Measurements from ENCODE around the gene NUP133. TPM values are rescaled to one million over a fixed set of nuclear protein-coding genes. Genes with fewer than 3 reads are reported as not detected.

NUP133 gene
- total RNA-seq, 1 donor from 2014 or later: 42.9 TPM

- no peak for TF ChIP-seq CTCF (IDR thresholded peaks at IDR 0.05; ENCODE audit: partially characterized antibody, unreplicated experiment)
- Mint-ChIP-seq H3K4me1 (ENCODE audit: low read depth, unreplicated experiment) (peaks cover 6% of the 10 kb centered on the region), H3K9me3 (ENCODE audit: unreplicated experiment) (no peaks in the 10 kb centered on the region), H3K27me3 (ENCODE audit: unreplicated experiment) (no peaks in the 10 kb centered on the region), H3K27ac (ENCODE audit: unreplicated experiment) (no peak overlapping the region), H3K36me3 (ENCODE audit: unreplicated experiment) (peaks cover 2% of the 10 kb centered on the region), H3K4me3 (ENCODE audit: unreplicated experiment) (no peak overlapping the region)
- no peak for DNase-seq
Observed at GRCh38 chr1:229538945-229539344, 30.8 kb upstream of the NUP133 start.

GRCh38 chr1:229537894-229538293, 29.8 kb upstream of the NUP133 start:
- H3K27me3 Mint-ChIP-seq (ENCODE audit: unreplicated experiment): no peaks in the 10 kb centered on the region
- H3K27ac Mint-ChIP-seq (ENCODE audit: unreplicated experiment): peak overlapping the region; percentile 26
- no peaks in the 10 kb centered on the region for H3K9me3 Mint-ChIP-seq (ENCODE audit: unreplicated experiment)
- no peak overlapping the region for H3K4me3 Mint-ChIP-seq (ENCODE audit: unreplicated experiment)
- peaks cover 6% of the 10 kb centered on the region for H3K4me1 Mint-ChIP-seq (ENCODE audit: low read depth, unreplicated experiment)
- no peak for DNase-seq
- peaks cover 6% of the 10 kb centered on the region for H3K36me3 Mint-ChIP-seq (ENCODE audit: unreplicated experiment)
- TF ChIP-seq CTCF (IDR thresholded peaks at IDR 0.05; ENCODE audit: partially characterized antibody, unreplicated experiment): no peak

GRCh38 chr1:229536982-229537381, 28.8 kb upstream of the NUP133 start:
- Mint-ChIP-seq H3K4me3 (ENCODE audit: unreplicated experiment) (no peak overlapping the region), H3K27me3 (ENCODE audit: unreplicated experiment) (no peaks in the 10 kb centered on the region), H3K36me3 (ENCODE audit: unreplicated experiment) (peaks cover 6% of the 10 kb centered on the region), H3K4me1 (ENCODE audit: low read depth, unreplicated experiment) (peaks cover 6% of the 10 kb centered on the region), H3K27ac (ENCODE audit: unreplicated experiment) (no peak overlapping the region), H3K9me3 (ENCODE audit: unreplicated experiment) (no peaks in the 10 kb centered on the region)
- DNase-seq: no peak
- no peak for TF ChIP-seq CTCF (IDR thresholded peaks at IDR 0.05; ENCODE audit: partially characterized antibody, unreplicated experiment)

GRCh38 chr1:229535230-229535629, 27.1 kb upstream of the NUP133 start:
- H3K9me3 Mint-ChIP-seq (ENCODE audit: unreplicated experiment): no peaks in the 10 kb centered on the region
- H3K27me3 Mint-ChIP-seq (ENCODE audit: unreplicated experiment): peaks cover 2% of the 10 kb centered on the region
- no peak for TF ChIP-seq CTCF (IDR thresholded peaks at IDR 0.05; ENCODE audit: partially characterized antibody, unreplicated experiment)
- peaks cover 6% of the 10 kb centered on the region for H3K36me3 Mint-ChIP-seq (ENCODE audit: unreplicated experiment)
- no peak overlapping the region for H3K4me3 Mint-ChIP-seq (ENCODE audit: unreplicated experiment)
- peaks cover 6% of the 10 kb centered on the region for H3K4me1 Mint-ChIP-seq (ENCODE audit: low read depth, unreplicated experiment)
- H3K27ac Mint-ChIP-seq (ENCODE audit: unreplicated experiment): no peak overlapping the region
- DNase-seq: no peak

GRCh38 chr1:229531326-229531725, 23.2 kb upstream of the NUP133 start:
- H3K9me3 Mint-ChIP-seq (ENCODE audit: unreplicated experiment): no peaks in the 10 kb centered on the region
- no peak for TF ChIP-seq CTCF (IDR thresholded peaks at IDR 0.05; ENCODE audit: partially characterized antibody, unreplicated experiment)
- no peak for DNase-seq
- H3K4me1 Mint-ChIP-seq (ENCODE audit: low read depth, unreplicated experiment): no peaks in the 10 kb centered on the region
- peaks cover 2% of the 10 kb centered on the region for H3K27me3 Mint-ChIP-seq (ENCODE audit: unreplicated experiment)
- H3K36me3 Mint-ChIP-seq (ENCODE audit: unreplicated experiment): peaks cover 13% of the 10 kb centered on the region
- peak overlapping the region; percentile 22 for H3K27ac Mint-ChIP-seq (ENCODE audit: unreplicated experiment)
- H3K4me3 Mint-ChIP-seq (ENCODE audit: unreplicated experiment): no peak overlapping the region

Measured in glutamatergic neuron (in vitro differentiated cells).